ENCODE results near the gene ZNF649. TPM values are rescaled to one million over a fixed set of nuclear protein-coding genes. Genes with fewer than 3 reads are reported as not detected.
A peak's percentile ranks its signal among the peaks of the same experiment; 100 is the strongest.

ZNF649 gene
- polyA plus RNA-seq, 1 donor from 2014 or later = 19.8 TPM

GRCh38 chr19:51931921-51932320 lies 27.1 kb upstream of the ZNF649 start:
- Histone ChIP-seq H3K27ac (ENCODE audit: low read length) (no peak overlapping the region), H3K4me3 (ENCODE audit: low read length) (no peak overlapping the region), H3F3A (ENCODE audit: insufficient read depth, low read length, poor library complexity, severe bottlenecking) (no peaks in the 10 kb centered on the region), H3K4me2 (ENCODE audit: low read length) (no peak overlapping the region), H3K27me3 (ENCODE audit: insufficient read depth, low read depth, low read length) (no peaks in the 10 kb centered on the region), H3K9me3 (ENCODE audit: low read length) (no peaks in the 10 kb centered on the region), H2AFZ (ENCODE audit: low read depth, low read length) (no peak overlapping the region), H3K79me2 (replicated peaks; ENCODE audit: insufficient read depth, low read length) (peaks cover 8% of the 10 kb centered on the region), H3K36me3 (ENCODE audit: insufficient read depth, low read length) (peaks cover 6% of the 10 kb centered on the region), H4K20me1 (ENCODE audit: insufficient read depth) (no peaks in the 10 kb centered on the region), H3K9ac (ENCODE audit: low read length) (no peak overlapping the region), H3K9me2 (ENCODE audit: insufficient read depth, low read length) (no peaks in the 10 kb centered on the region)
- no peak for TF ChIP-seq EP300 (conservative IDR thresholded peaks at IDR 0.05; ENCODE audit: poor library complexity, severe bottlenecking)
- TF ChIP-seq SMC3 (conservative IDR thresholded peaks at IDR 0.05; ENCODE audit: poor library complexity) = no peak
- no peak for TF ChIP-seq MXI1 (conservative IDR thresholded peaks at IDR 0.05; ENCODE audit: poor library complexity, severe bottlenecking)

- TF ChIP-seq EP300 (conservative IDR thresholded peaks at IDR 0.05; ENCODE audit: poor library complexity, severe bottlenecking) = no peak
- TF ChIP-seq REST (IDR thresholded peaks at IDR 0.05; ENCODE audit: borderline replicate concordance) = no peak
- no peak for TF ChIP-seq MXI1 (conservative IDR thresholded peaks at IDR 0.05; ENCODE audit: poor library complexity, severe bottlenecking)
- TF ChIP-seq POLR2AphosphoS5 (IDR thresholded peaks at IDR 0.05) = no peak
- TF ChIP-seq SMC3 (conservative IDR thresholded peaks at IDR 0.05; ENCODE audit: poor library complexity) = no peak
- TF ChIP-seq TAF1 (IDR thresholded peaks at IDR 0.05; ENCODE audit: low read depth) = no peak
- no peak for TF ChIP-seq CTCF (IDR thresholded peaks at IDR 0.05; ENCODE audit: poor library complexity, severe bottlenecking)
- TF ChIP-seq EZH2 (IDR thresholded peaks at IDR 0.05; ENCODE audit: borderline replicate concordance, insufficient read depth, low read length, poor library complexity, severe bottlenecking) = no peak
- Histone ChIP-seq H3K9me3 (ENCODE audit: low read length) (no peaks in the 10 kb centered on the region), H3K27me3 (ENCODE audit: insufficient read depth, low read depth, low read length) (no peaks in the 10 kb centered on the region), H2AFZ (ENCODE audit: low read depth, low read length) (peak overlapping the region; percentile 96), H3K4me3 (ENCODE audit: low read length) (peak overlapping the region; percentile 72), H3K4me2 (ENCODE audit: low read length) (peak overlapping the region; percentile 52), H3K9me2 (ENCODE audit: insufficient read depth, low read length) (no peaks in the 10 kb centered on the region), H3F3A (ENCODE audit: insufficient read depth, low read length, poor library complexity, severe bottlenecking) (no peaks in the 10 kb centered on the region), H3K36me3 (ENCODE audit: insufficient read depth, low read length) (no peaks in the 10 kb centered on the region), H3K27ac (ENCODE audit: low read length) (peak overlapping the region; percentile 98), H4K20me1 (ENCODE audit: insufficient read depth) (no peaks in the 10 kb centered on the region), H3K79me2 (replicated peaks; ENCODE audit: insufficient read depth, low read length) (peaks cover 8% of the 10 kb centered on the region), H3K9ac (ENCODE audit: low read length) (peak overlapping the region; percentile 91)
Observed at GRCh38 chr19:51927859-51928258, 23.0 kb upstream of the ZNF649 start.

Measured in neural cell (in vitro differentiated cells).